GM12874 (cell line): Measurements from ENCODE around the gene CSRP3.

ENCODE experiments used
- TF ChIP-seq, protein P1 (sequence below): IDR thresholded peaks from 2 replicates; pipeline ENCODE4 v1.5.1; 2011; ENCODE audit warnings: low read depth, mild to moderate bottlenecking, control low read depth, low read length, moderate library complexity; ENCODE audit not compliant: insufficient read depth

CSRP3 gene

DNA sequence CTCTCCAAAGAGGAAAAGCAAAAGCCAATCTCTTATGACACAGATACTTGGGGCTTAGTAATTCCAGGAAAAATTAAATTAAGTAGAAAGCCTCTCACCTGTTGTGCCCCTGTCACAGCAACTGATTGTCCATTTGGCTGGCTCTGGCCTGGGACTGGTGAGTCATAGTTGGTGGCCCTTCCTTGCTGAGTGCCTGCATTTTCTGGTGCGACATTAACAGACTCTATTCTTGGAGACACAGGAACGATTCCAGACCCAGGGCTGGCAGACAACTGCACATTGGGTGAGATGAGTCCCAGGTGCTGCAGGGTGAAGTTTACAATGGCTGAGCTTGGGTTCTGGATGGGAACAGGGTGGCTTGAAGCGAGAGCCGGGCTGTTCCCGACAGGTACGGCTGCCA, 23.3 kb upstream of the CSRP3 start:
- TF ChIP-seq, protein P1, sequence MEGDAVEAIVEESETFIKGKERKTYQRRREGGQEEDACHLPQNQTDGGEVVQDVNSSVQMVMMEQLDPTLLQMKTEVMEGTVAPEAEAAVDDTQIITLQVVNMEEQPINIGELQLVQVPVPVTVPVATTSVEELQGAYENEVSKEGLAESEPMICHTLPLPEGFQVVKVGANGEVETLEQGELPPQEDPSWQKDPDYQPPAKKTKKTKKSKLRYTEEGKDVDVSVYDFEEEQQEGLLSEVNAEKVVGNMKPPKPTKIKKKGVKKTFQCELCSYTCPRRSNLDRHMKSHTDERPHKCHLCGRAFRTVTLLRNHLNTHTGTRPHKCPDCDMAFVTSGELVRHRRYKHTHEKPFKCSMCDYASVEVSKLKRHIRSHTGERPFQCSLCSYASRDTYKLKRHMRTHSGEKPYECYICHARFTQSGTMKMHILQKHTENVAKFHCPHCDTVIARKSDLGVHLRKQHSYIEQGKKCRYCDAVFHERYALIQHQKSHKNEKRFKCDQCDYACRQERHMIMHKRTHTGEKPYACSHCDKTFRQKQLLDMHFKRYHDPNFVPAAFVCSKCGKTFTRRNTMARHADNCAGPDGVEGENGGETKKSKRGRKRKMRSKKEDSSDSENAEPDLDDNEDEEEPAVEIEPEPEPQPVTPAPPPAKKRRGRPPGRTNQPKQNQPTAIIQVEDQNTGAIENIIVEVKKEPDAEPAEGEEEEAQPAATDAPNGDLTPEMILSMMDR: no peak

DNA sequence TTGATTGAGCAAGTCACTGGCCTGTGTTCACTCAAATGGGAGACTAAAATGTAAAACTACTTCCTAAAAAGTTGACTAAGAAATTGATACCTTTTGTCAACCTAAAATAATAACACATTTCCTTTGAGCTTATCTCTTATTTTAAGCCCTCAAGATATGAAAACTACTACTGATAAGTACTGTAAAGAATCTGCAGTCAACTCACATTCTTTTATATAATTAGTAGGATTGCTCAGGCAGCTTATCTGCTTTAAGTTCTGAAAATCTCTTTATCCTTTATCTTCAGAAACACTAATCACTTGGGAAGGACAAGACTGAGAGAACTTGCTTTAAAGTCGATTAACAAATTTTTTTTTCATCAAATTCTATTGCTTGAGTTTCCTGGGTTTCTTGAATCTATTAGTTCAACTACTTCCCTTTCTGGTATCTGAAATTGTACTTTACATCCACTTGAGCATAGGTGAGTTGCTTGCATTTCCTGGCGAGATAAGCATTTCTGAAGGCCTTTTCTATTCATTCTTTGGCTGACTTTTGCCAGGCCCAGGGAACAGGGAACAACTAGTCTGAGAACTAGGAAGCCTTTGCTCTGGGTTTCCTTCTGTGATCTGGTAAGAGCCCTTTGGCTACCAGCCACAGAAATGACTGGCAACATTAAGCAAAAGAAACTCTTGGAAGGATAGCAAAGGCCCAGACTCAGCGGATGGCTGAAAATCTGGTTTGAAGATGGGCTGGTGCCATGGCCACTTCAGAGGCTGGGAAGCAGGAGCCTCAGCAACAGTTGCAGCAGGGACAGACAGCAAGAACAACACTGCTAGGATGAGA, 19.3 kb upstream of the CSRP3 start:
- TF ChIP-seq, protein P1: no peak

DNA sequence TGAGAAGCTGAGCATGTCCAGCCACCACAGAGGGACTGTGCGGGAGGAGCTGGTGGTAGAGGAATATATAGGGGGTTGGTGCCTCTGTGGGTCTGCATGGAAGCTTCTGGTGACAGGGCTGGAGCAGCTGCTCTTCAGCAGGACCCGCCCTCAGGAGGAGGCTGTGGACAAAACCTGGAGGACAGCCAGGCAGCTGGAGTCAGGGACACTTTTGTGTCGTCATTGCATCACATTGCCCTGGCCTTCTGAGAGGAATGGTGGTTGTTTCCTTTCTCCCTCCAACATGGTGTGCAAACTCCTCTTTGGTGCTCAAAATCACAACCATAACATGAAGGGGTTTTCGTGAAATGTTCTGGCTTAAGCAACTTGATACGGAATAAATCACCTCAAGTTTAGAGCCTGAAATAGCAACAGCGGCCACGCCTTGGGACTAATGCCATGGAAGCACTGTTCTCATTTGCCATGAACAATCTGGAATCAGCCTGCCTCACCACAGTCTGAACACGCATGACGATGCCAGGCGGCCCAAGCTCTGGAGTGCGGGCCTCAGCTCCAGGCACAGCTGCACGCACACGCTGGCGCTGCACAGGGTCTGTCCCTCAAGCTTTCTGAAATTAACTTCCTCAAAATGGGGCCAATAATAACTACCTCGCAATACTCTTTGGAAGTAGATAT, 17.1 kb upstream of the CSRP3 start:
- TF ChIP-seq, protein P1: no peak

DNA sequence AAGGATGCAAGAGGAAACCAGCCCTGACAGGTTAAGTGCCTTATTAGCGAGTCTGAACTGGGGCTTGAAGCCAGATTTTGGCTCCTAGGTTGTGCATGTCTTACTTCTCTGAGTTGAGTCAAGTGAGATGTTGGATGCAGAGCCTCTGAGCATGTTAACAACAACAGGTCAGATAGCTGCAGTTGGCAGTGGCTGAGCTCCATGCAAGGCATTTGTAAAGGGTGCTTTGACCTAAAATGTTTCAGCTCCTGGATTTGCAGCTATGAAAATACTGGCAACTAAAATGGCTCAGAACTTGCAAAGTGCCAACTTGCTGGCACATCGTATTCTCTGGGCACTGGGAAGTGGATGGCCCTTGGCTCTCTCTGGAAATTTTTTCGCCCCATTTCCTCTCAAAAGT, 16.4 kb upstream of the CSRP3 start:
- TF ChIP-seq, protein P1: no peak

GRCh38 chr11:19216709-19217374, 15.1 kb upstream of the CSRP3 start:
- TF ChIP-seq, protein P1: no peak

- TF ChIP-seq, protein P1: no peak
These were observed 14.2 kb upstream of the CSRP3 start for GRCh38 chr11:19216021-19216420.

DNA sequence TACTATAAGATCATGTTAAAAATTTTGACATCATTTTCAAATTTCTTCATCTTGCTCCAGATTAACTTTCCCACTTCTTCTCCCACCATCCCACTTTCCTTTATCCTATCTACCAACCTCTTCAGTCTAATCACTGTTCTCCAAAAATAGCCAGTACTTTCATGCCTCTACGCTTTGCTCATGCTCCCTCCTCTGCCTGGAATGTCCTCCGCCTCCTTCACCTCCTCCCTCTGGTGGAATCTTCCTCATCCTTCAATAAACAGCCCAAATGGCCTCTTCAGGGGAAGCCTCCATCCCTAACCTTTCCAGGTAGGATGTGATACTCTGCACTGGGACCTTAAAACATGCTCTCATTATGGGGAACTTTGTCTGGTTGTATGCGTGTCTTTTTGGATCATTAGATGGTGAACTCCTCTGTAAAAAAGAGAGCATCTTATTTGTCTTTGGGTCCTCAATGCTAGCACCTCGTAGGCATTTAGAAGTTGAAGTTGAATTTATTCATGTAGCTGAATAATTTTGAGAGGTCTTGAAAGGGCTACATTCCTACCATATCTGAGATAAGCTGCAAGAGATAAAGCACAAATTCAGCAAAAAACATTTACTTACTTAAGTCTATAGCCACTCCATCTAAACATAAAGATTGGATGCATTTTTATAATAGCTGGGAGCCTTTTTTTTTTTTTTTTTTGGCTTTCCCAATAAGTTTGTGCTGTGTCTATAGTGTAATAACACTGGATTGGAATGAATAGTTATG, 8.0 kb upstream of the CSRP3 start:
- TF ChIP-seq, protein P1: no peak
